Measurements from ENCODE around the gene HDAC4.

The HDAC4 gene

DNA sequence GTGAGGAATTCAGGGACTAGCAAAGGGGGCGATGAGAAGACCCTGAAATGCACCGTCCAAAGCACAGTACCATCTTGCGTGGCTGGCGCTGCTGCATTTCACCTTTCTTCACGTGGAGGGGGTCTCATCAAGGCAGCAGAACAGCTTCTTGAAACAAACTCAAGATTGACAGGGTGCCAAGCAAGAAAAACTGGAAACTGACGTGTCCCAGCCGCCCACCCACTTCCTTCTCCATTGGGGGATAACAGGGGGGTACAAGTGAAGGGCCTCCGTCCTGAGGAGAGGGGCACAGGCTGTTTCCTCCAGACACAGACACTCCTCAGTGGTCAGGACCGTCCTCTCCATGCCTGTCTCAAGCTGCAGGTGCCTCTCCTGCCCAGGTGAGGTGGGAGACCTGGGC lies 32.5 kb downstream of the HDAC4 start:
- Mint-ChIP-seq H3K27ac (no peak overlapping the region), H3K36me3 (ENCODE audit: low read depth) (peaks cover 8% of the 10 kb centered on the region)

DNA sequence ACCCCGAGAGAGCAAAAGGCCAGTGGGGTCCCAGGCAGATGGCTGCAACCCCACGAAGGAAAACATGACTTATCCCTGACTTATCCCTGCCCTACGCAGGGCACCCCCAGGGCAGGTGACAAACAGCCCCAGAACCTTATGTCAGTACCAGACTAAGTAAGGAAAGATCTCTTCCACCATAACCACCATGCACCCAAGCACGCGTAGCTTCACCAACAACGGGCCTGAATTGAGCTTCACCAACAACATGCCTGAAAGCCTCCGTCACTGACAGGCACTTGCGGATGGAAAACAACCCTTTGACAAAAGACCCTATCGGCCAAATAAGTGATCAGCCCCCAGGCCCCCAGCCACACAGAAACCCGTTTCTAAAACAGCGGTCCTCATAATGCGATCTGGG lies 34.1 kb downstream of the HDAC4 start:
- Mint-ChIP-seq H3K9me3 (no peaks in the 10 kb centered on the region), H3K4me3 (no peak overlapping the region), H3K27me3 (ENCODE audit: low read depth) (no peaks in the 10 kb centered on the region), H3K4me1 (ENCODE audit: low read depth) (peaks cover 23% of the 10 kb centered on the region), H3K36me3 (ENCODE audit: low read depth) (peaks cover 8% of the 10 kb centered on the region), H3K27ac (no peak overlapping the region)
- DNase-seq (ENCODE audit: low spot score): no peak

More for the DNA sequence above, 32.5 kb downstream of the HDAC4 start:
- Mint-ChIP-seq H3K4me3 (no peak overlapping the region), H3K27me3 (ENCODE audit: low read depth) (no peaks in the 10 kb centered on the region), H3K9me3 (no peaks in the 10 kb centered on the region), H3K4me1 (ENCODE audit: low read depth) (peaks cover 23% of the 10 kb centered on the region)
- DNase-seq (ENCODE audit: low spot score): no peak

DNA sequence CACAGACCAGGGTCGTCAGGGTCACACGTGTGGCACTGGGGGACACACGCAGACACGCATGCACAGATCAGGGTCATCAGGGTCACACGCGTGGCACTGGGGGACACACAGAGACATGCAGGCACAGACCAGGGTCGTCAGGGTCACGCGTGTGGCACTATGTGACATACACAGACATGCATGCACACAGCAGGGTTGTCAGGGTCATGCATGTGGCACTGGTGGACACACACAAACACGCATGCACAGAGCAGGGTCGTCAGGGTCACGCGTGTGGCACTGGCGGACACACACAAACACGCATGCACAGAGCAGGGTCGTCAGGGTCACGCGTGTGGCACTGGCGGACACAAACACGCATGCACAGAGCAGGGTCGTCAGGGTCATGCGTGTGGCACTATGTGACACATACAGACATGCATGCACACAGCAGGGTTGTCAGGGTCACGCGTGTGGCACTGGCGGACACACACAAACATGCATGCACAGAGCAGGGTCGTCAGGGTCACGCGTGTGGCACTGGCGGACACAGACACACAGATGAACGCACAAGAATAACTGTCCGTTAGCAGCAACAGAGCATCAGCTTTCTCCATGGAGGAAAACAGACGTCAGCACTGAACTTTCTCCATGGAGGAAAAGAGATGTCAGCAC lies 34.9 kb downstream of the HDAC4 start:
- DNase-seq (ENCODE audit: low spot score): no peak
- Mint-ChIP-seq H3K36me3 (ENCODE audit: low read depth) (peaks cover 8% of the 10 kb centered on the region), H3K9me3 (no peaks in the 10 kb centered on the region), H3K4me1 (ENCODE audit: low read depth) (peaks cover 23% of the 10 kb centered on the region), H3K27ac (no peak overlapping the region), H3K27me3 (ENCODE audit: low read depth) (no peaks in the 10 kb centered on the region), H3K4me3 (no peak overlapping the region)

DNA sequence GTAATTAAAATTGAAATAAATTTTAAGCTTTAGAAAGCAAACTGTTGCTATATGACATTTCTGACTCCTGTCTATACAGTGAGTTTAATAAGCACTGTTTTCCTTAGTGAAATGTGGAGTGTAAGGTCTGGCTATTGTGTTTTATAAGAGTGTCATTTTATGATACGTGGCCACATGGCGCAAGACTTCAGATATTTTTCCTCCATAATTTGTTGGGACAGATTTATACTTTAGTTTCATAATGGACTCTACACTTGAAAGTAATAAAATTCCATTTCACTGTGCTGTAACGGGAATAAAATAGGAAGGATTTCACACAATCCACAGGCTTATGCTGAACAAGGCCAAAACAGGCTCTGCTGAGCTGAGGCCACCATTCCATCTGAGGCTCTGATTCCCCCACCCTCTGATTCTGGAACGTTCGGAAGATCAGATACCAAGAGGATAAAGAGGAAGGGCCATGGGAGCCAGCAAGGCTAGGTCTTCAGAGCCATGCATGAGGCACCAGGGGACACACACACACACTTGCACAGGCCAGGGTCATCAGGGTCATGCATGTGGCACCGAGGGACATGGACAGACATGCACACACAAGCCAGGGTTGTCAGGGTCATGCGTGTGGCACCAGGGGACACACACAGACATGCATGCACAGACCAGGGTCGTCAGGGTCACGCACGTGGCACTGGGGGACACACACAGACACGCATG lies 35.6 kb downstream of the HDAC4 start:
- H3K4me1 Mint-ChIP-seq (ENCODE audit: low read depth): peaks cover 21% of the 10 kb centered on the region
- H3K27ac Mint-ChIP-seq: no peak overlapping the region

DNA sequence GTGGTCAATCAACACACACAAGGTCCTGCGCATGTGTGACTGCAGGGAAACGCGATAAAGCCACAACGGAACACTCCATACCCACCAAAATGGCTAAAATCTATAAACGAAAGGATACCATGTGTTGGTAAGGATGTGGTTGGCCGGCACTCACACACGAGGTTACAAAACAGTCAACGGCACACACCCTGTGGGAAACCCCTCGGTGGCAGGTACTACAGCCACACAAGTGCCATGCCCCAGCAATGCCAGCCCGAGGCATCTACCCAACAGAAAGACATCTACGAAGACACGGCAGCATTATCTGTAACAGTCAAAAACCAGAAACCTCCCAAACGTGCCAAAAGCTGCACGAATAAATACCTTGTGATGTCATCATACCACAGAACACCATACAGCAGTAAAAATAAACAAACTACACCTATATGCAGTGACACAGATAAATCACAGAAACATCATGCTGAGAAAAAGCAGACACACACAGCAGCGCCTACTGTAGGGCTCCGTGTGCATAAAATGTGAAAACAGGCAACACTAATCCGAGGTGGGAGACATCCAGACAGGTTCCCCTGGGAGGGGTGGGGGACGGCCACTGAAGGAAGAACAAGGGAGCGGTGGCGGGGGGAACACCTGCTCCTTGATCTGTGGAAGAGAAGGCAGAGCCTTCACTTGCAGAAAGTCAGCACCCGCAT lies 36.7 kb downstream of the HDAC4 start:
- Mint-ChIP-seq H3K36me3 (ENCODE audit: low read depth) (peaks cover 1% of the 10 kb centered on the region), H3K27ac (no peak overlapping the region), H3K4me3 (no peak overlapping the region), H3K27me3 (ENCODE audit: low read depth) (no peaks in the 10 kb centered on the region), H3K9me3 (no peaks in the 10 kb centered on the region), H3K4me1 (ENCODE audit: low read depth) (peaks cover 13% of the 10 kb centered on the region)
- no peak for DNase-seq (ENCODE audit: low spot score)

More for the DNA sequence above, 35.6 kb downstream of the HDAC4 start:
- no peak overlapping the region for H3K4me3 Mint-ChIP-seq
- DNase-seq (ENCODE audit: low spot score): no peak
- no peaks in the 10 kb centered on the region for H3K9me3 Mint-ChIP-seq
- H3K27me3 Mint-ChIP-seq (ENCODE audit: low read depth): no peaks in the 10 kb centered on the region
- peaks cover 7% of the 10 kb centered on the region for H3K36me3 Mint-ChIP-seq (ENCODE audit: low read depth)

DNA sequence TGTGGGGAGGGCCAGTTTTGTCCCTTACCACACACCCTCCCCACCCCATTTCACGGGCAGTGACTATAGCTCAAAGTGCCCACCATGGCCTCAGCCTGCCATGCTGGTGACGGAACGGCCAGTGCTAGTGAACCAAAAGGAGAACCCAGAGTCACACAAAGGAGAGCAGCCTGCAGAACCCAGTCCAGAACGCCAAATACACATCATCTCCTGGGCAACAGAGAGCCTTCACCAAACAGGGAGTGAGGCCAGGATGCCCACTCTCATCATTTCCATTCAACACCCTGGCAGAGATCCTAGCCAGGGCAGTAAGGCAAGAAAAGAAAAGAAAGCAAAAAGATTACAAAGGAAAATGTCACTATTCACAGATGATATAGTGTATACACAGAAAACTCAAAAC lies 38.3 kb downstream of the HDAC4 start:
- peaks cover 13% of the 10 kb centered on the region for H3K4me1 Mint-ChIP-seq (ENCODE audit: low read depth)
- no peak overlapping the region for H3K4me3 Mint-ChIP-seq
- no peak for DNase-seq (ENCODE audit: low spot score)
- H3K36me3 Mint-ChIP-seq (ENCODE audit: low read depth): peaks cover 5% of the 10 kb centered on the region
- no peak overlapping the region for H3K27ac Mint-ChIP-seq
- H3K9me3 Mint-ChIP-seq: no peaks in the 10 kb centered on the region
- H3K27me3 Mint-ChIP-seq (ENCODE audit: low read depth): no peaks in the 10 kb centered on the region

DNA sequence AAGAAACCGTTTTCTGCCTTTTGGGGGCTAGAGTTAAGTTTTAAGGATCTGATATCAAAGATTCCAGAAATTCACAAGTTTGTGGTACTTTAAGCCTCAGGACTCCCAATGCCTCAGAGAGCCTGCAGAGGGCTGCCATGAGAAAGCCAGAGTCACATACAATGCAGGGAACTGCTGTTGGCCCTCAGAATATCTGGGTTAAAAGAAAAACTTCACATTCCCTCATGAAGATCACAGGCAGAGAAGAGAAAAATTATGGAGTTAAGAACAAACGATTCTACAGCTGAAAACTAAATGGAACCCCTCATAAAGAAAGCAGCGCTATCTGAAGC lies 39.5 kb downstream of the HDAC4 start:
- Mint-ChIP-seq H3K4me3 (no peak overlapping the region), H3K9me3 (peaks cover 5% of the 10 kb centered on the region), H3K27ac (no peak overlapping the region), H3K36me3 (ENCODE audit: low read depth) (peaks cover 7% of the 10 kb centered on the region), H3K27me3 (ENCODE audit: low read depth) (no peaks in the 10 kb centered on the region), H3K4me1 (ENCODE audit: low read depth) (peaks cover 13% of the 10 kb centered on the region)
- DNase-seq (ENCODE audit: low spot score): no peak

DNA sequence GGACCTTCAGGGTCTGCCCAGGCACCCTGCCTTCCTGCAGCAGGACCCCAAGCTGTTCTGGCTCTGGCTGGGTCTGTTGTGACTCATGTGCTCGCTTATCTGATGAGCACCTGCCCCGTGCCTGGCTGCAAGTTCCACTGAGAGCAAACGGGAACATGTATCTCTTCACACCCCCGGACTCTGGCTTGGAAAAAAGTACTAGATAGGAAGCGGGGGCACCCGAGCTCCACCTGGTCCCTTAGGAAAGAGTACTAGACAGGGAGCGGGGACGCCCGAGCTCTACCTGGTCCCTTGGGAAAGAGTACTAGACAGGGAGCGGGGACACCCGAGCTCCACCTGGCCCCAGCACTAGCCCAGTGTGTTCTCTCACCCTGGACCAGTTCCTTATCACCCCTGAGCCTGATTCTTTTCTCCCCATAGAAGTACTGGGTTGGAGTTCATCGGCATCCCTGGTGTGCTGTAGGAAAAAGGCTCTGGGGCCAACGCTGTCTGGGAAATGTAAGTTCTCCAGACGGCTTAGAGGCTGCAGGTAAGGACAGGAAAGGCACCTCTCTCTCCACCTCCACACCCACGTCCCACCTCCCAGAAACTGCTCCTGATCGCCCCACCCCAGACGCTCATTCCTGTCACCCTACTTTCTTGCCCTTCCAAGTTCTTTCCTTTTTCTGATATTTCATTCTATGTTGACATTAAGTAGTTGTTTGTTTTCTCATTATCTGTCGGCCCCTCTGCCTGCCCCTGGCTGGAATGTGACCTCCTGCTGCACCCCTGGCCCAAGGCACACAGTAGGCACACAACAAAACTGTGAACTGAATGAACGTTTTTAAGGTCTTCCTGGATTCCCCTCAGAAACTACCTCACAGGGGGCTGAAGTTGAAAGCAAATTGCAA lies 40.2 kb downstream of the HDAC4 start:
- no peak for DNase-seq (ENCODE audit: low spot score)
- Mint-ChIP-seq H3K36me3 (ENCODE audit: low read depth) (peaks cover 10% of the 10 kb centered on the region), H3K9me3 (peaks cover 11% of the 10 kb centered on the region), H3K27ac (no peak overlapping the region), H3K27me3 (ENCODE audit: low read depth) (no peaks in the 10 kb centered on the region), H3K4me3 (no peak overlapping the region), H3K4me1 (ENCODE audit: low read depth) (peaks cover 13% of the 10 kb centered on the region)

DNA sequence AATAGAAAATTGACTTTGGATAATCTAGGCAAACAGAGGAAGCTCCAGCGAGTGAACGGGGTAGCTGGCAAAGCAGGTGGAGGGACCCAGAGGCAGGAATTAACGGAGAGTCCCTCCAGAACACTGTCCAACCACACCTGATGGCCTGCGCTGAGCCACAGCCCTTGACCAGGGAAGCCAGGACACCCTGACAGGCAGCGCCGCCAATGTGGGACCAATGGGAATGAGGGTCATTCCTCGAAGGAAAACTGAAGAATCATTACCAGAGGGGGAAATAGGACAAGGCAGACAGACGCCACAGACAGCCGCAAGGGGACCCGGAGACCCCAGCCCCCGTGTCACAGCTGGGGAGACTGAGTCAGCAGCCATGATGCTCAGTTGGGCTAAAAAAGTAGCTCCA lies 40.8 kb downstream of the HDAC4 start:
- Mint-ChIP-seq H3K4me1 (ENCODE audit: low read depth) (peaks cover 12% of the 10 kb centered on the region), H3K36me3 (ENCODE audit: low read depth) (peaks cover 16% of the 10 kb centered on the region), H3K9me3 (peaks cover 17% of the 10 kb centered on the region), H3K27me3 (ENCODE audit: low read depth) (no peaks in the 10 kb centered on the region), H3K4me3 (no peak overlapping the region), H3K27ac (no peak overlapping the region)
- DNase-seq (ENCODE audit: low spot score): no peak

DNA sequence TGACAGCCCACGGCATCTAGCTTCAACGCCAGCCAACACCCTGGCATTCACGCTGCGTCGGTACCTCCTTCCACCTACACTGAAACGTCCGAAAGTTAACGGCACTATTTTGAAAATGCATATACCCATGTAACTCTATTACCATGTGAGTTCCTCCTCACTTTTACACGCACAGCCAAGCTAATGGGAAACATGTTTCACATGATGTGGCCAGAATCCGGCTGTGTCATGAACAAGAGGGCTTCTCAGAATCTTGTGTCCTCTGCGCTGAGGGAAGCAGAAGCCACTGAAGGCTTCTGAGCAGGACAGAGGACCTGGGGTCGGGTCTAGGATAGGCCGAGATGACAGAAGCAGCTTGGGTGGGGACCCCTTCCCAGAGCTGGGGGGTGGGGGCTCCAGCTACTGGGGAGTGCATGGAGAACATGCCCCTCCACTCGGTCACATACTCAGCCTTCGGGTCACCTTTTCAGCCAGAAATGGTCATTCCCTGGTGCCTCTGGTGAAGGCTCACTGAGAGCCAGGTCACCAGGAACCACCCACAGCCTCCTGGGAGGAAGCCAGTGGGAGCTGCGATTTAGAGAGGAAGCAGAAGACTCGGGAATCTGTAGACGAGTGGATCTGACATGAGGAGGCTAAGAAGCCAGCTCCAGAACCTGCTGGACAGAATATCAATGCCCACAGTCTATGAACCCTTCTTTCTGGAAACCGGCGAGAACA lies 41.5 kb downstream of the HDAC4 start:
- peaks cover 8% of the 10 kb centered on the region for H3K4me1 Mint-ChIP-seq (ENCODE audit: low read depth)
- peaks cover 21% of the 10 kb centered on the region for H3K36me3 Mint-ChIP-seq (ENCODE audit: low read depth)
- H3K9me3 Mint-ChIP-seq: peaks cover 24% of the 10 kb centered on the region
- H3K27ac Mint-ChIP-seq: no peak overlapping the region
- H3K27me3 Mint-ChIP-seq (ENCODE audit: low read depth): no peaks in the 10 kb centered on the region
- no peak for DNase-seq (ENCODE audit: low spot score)
- no peak overlapping the region for H3K4me3 Mint-ChIP-seq

DNA sequence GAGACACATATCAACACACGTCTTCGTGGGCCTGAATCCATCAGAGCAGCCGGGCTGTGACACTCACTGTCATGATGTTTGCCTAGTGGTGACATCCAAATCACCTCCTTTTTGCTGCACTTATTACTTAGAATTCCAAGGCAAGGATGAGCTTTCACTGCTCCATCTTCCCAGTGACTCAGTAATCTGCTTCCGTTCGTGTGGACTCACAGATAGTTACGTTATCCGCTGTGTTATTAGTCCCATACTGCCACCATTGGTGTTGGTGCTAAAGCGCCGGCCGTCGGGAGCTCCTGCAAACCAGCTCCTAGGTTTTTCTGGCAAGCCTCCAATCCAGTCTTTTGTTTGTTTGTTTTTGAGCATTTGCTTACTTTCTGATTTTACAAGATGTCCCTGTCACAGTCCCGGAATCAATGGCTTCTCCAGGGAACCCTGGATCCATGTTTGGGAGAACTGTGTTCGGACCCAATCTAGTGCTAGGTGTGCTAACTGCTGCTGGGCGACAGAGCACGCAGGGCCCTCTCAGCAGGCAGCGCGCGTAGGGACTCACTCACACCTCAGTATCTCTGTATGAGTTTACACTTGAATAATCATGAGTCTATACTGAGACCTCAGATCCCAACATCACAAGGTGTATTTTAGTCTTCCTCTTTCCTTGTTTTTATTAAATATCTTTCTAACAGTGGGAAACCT lies 42.6 kb downstream of the HDAC4 start:
- DNase-seq (ENCODE audit: low spot score): no peak
- Mint-ChIP-seq H3K9me3 (peaks cover 28% of the 10 kb centered on the region), H3K27me3 (ENCODE audit: low read depth) (no peaks in the 10 kb centered on the region), H3K4me3 (no peak overlapping the region), H3K4me1 (ENCODE audit: low read depth) (no peaks in the 10 kb centered on the region), H3K27ac (no peak overlapping the region), H3K36me3 (ENCODE audit: low read depth) (peaks cover 26% of the 10 kb centered on the region)

DNA sequence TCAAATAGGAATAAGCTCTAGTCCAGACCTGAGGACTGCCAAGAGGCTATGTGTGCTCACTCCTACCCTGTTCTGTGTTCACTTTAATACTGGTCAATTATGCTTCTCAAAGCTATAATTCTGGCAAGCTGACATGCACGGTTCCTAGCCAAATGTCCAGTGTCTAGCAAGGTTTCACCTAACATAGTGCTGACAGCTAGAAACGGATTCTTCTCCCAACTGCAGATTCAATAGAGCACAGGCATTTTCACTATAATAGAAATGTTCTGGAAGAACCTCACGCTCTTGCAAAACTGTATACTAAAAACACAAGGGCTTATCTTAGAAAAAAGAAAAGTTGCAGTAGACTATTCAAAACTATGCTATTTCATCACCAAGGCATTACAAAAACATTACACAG lies 45.1 kb downstream of the HDAC4 start:
- no peaks in the 10 kb centered on the region for H3K27me3 Mint-ChIP-seq (ENCODE audit: low read depth)
- no peak overlapping the region for H3K4me3 Mint-ChIP-seq
- H3K27ac Mint-ChIP-seq: no peak overlapping the region
- peaks cover 44% of the 10 kb centered on the region for H3K36me3 Mint-ChIP-seq (ENCODE audit: low read depth)
- H3K9me3 Mint-ChIP-seq: peaks cover 28% of the 10 kb centered on the region
- no peak for DNase-seq (ENCODE audit: low spot score)
- H3K4me1 Mint-ChIP-seq (ENCODE audit: low read depth): peaks cover 2% of the 10 kb centered on the region

DNA sequence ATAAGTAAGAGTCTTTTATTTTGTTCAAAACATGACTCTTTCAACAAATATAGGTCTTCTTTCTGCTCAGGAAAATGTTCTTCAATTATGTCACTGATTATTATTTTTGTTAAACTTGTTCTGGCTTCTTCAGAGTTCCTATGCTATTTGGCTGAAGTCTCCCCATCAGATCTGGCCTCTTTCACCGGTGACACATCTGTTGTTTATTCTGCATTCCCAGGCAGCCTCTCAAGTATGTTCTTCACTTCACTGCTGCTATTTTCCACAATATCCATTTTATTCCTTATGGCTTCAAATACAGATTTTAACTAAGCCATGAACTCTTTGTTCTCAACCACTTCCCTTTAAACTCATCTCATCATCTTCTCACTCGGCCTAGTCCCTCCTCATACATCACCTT lies 45.7 kb downstream of the HDAC4 start:
- Mint-ChIP-seq H3K36me3 (ENCODE audit: low read depth) (peaks cover 46% of the 10 kb centered on the region), H3K9me3 (peaks cover 28% of the 10 kb centered on the region), H3K27me3 (ENCODE audit: low read depth) (no peaks in the 10 kb centered on the region), H3K4me1 (ENCODE audit: low read depth) (peaks cover 2% of the 10 kb centered on the region), H3K4me3 (no peak overlapping the region), H3K27ac (no peak overlapping the region)
- DNase-seq (ENCODE audit: low spot score): no peak
